HG03575 (cell line): ENCODE results near the gene ARSB.
"Not testable (repeated sequence)": the region's sequence is repeated elsewhere in the genome, so short reads cannot be mapped to it uniquely, and the experiment has no call there.

ENCODE experiments used
- ATAC-seq: cut with Tn5 transposase; IDR thresholded peaks from one replicate; pipeline ENCODE4 v1.9.1; 2021; ENCODE audit not compliant: unreplicated experiment, insufficient number of reproducible peaks, low FRiP score; ENCODE audit errors: extremely low read depth

The ARSB gene

GRCh38 chr5:78746021-78746770 is 238.9 kb downstream of the ARSB start:
- no peak for ATAC-seq

DNA sequence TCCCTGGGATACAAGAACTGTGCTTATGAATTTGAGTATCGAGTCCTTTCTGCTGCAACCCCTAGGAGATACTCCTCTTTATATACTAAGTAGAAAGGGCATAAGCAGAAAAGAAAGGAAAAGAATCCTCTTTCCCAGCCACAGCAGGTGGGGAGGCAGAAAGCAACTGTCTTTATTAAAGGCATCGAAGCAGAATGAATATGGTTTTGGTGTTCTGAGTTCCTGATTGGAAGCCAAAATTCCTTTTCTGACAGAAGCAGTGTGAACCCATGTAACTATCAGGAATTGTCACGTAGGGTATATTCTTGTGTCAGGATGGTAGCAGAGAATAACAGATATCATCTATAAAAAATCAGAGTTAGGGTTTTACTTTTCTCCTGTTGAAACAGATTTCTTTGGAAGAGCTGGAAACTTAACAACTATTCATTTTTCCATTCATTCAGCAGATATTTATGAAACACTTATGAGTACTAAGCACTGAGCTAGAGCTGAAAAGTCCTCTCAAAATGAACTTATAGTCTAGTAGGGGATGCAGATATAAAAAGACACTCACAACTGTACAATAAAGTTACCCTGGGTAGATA is 240.1 kb downstream of the ARSB start:
- ATAC-seq: no peak

GRCh38 chr5:78741019-78741418 is 244.1 kb downstream of the ARSB start:
- ATAC-seq: no peak

DNA sequence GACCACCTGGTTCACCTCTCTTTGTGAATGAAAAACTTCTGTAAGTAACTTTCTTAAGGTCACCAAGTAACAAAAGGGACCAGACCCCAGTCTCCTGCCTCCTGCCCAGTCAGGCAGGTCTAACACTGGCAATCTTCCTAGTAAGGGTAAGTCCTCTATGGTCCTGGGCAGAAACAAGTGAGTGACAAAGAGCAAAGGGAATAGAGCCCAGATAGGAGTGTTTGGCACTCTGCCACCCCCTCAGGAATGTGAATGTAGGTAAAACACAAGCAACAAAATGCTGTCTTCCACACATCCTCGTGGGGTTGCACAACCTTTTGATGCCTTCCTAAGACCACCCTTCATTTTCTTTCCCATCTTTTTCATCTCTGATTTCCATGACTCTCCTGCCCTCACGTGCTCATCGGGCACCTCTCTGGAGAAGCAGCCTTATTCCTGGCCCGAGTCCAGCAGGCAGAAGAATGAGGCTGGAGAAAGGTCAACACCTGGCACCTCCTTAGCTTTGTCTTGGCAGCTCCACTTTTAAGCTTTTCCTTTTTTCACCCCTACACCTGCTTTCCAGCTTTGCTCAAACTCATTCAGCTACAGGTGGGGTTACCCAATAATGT is 246.3 kb downstream of the ARSB start:
- no peak for ATAC-seq

DNA sequence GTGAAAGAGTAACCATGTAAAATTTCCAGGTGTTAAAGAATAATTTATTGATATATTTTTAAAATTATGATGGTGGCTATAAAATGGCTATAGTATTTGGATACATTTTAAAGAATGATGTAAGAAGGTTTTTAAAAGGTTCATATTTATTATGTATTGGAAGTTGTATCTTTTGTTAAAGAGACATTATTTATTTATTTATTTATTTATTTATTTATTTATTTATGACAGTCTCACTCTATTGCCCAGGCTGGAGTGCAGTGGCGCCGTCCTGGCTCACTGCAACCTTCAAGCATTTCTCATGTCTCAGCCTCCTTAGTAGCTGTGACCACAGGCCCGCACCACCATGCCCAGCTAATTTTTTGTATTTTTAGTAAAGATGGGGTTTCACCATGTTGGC is 247.0 kb downstream of the ARSB start:
- ATAC-seq: no peak

- no peak for ATAC-seq
These were observed 249.2 kb downstream of the ARSB start for GRCh38 chr5:78735834-78736463.

- ATAC-seq: no peak
These were observed 250.2 kb downstream of the ARSB start for GRCh38 chr5:78734950-78735349.

GRCh38 chr5:78734094-78734845 is 250.8 kb downstream of the ARSB start:
- no peak for ATAC-seq

GRCh38 chr5:78732721-78733120 is 252.4 kb downstream of the ARSB start:
- ATAC-seq: not testable (repeated sequence)

DNA sequence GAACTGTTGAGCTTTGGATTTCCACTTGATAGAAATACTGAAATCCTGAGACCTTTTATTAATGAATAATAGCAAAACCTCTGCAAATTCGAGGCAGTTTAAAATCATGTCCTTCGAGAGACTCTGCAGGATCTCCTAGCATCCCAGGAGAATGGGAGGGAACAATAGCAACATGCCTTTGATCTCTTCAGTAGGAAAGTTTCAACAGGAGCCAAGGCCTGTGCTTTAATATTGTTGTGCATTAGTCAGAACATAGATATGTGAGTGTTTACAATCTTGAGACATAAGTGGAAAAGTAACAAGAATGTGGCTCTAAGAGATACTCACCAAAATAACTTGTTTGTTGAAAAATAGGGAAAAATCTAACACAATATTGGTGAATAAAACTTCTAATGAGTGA is 253.2 kb downstream of the ARSB start:
- ATAC-seq: no peak

DNA sequence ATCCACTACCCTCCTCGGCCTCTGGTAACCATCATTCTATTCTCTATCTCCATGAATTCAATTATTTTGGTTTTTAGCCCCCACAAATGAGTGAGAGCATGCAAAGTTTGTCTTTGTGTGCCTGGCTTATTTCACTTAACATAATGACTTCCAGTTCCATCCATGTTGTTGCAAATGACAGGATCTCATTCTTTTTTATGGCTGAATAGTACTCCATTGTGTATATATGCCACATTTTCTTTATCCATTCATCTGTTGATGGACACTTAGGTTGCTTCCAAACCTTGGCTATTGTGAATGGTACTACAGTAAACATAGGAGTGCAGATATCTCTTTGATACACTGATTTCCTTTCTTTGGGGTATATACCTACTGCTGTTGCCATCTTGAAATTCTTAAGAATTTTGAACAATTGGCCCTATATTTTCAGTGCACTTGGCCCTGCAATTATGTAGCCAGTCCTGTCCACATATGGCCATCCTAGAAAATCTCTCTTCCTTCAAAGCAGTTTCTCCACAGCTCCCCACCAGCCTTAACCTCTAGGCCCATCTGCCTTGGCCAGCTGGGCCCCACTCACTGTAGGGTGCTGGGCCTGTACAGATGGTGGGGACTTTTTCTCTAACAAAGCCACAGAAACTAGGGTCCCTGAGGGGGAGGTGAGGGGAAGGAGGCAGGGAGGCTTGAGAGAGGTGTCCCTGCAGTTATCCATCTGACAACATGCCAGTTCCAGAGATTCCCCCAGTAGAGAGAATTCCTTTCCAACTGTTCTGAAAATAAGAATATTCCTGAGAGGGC is 254.6 kb downstream of the ARSB start:
- ATAC-seq: no peak

DNA sequence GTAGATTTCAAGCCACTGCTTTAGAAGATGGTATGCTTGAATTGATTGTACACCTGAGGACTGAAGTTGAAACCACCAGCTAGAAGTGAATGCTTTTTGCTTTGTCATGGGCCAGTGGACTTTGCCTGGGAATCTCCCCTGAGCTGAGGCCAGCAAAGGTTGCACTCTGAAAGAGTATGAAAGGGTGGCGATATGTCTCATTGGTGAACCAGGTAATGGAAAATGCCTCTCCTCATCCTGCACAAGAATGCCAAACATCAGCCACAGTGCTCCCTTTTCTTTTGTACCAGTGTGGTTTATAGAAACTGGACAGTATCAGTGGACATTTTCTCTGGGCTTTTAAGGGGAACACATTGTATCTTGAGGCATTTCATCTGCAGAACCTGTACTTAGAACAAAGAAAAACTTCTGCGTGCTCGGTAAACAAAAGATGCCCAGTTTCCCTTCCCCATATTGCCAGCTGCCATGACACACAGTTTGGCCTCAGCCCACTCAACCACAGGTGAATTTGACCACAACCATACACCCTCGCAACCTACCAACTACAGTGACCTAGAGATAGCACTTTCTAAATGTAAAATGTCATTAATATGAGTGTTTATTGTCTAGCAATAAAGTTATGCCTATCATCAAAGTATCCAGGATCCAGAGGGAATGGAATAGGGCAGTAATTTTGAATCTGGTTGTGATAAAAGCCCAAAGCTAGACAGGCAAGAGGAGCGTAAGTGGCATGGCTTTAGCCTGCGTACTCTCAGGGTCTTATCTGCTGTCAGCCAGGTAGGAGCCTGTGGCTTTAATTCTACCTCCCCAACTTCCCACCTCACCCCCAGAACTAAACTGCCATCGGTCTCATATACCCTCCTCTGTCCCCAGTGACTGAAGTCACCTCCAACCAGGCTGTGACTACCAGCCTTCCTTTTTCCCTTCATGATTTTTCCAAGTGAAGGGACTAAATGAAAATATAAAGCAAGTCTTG is 257.0 kb downstream of the ARSB start:
- peak; percentile 67 for ATAC-seq
